ENCODE results near the gene SYNPR. TPM values are rescaled to one million over a fixed set of nuclear protein-coding genes. Genes with fewer than 3 reads are reported as not detected.

Gene SYNPR
- total RNA-seq, 1 donor from 2014 or later, result not detected

GRCh38 chr3:63384382-63384781 is 106.3 kb downstream of the SYNPR start:
- DNase-seq (ENCODE audit: low read depth, low spot score), result no peak

GRCh38 chr3:63385629-63386028 is 107.5 kb downstream of the SYNPR start:
- no peak for DNase-seq (ENCODE audit: low read depth, low spot score)

GRCh38 chr3:63386568-63386967 is 108.5 kb downstream of the SYNPR start:
- no peak for DNase-seq (ENCODE audit: low read depth, low spot score)

- no peak for DNase-seq (ENCODE audit: low read depth, low spot score)
Measured at GRCh38 chr3:63387568-63387967, 109.5 kb downstream of the SYNPR start.

GRCh38 chr3:63390710-63391230 is 112.7 kb downstream of the SYNPR start:
- no peak for DNase-seq (ENCODE audit: low read depth, low spot score)

GRCh38 chr3:63395960-63396359 is 117.9 kb downstream of the SYNPR start:
- DNase-seq (ENCODE audit: low read depth, low spot score), result no peak

- no peak for DNase-seq (ENCODE audit: low read depth, low spot score)
Measured at GRCh38 chr3:63400246-63400860, 122.2 kb downstream of the SYNPR start.

- no peak for DNase-seq (ENCODE audit: low read depth, low spot score)
Measured at GRCh38 chr3:63405882-63406281, 127.8 kb downstream of the SYNPR start.

- DNase-seq (ENCODE audit: low read depth, low spot score), result no peak
Measured at GRCh38 chr3:63413523-63413922, 135.4 kb downstream of the SYNPR start.

GRCh38 chr3:63414607-63415006 is 136.5 kb downstream of the SYNPR start:
- no peak for DNase-seq (ENCODE audit: low read depth, low spot score)

GRCh38 chr3:63429905-63430304 is 151.8 kb downstream of the SYNPR start:
- DNase-seq (ENCODE audit: low read depth, low spot score), result no peak

- no peak for DNase-seq (ENCODE audit: low read depth, low spot score)
Measured at GRCh38 chr3:63430875-63431274, 152.8 kb downstream of the SYNPR start.

- DNase-seq (ENCODE audit: low read depth, low spot score), result no peak
Measured at GRCh38 chr3:63437858-63438257, 159.8 kb downstream of the SYNPR start.

GRCh38 chr3:63438826-63439371 is 160.8 kb downstream of the SYNPR start:
- no peak for DNase-seq (ENCODE audit: low read depth, low spot score)

- no peak for DNase-seq (ENCODE audit: low read depth, low spot score)
Measured at GRCh38 chr3:63441262-63441661, 163.2 kb downstream of the SYNPR start.

GRCh38 chr3:63442918-63443317 is 164.8 kb downstream of the SYNPR start:
- no peak for DNase-seq (ENCODE audit: low read depth, low spot score)

GRCh38 chr3:63450023-63450422 is 171.9 kb downstream of the SYNPR start:
- DNase-seq (ENCODE audit: low read depth, low spot score), result no peak

- no peak for DNase-seq (ENCODE audit: low read depth, low spot score)
Measured at GRCh38 chr3:63450634-63451363, 172.7 kb downstream of the SYNPR start.

GRCh38 chr3:63456901-63457300 is 178.8 kb downstream of the SYNPR start:
- no peak for DNase-seq (ENCODE audit: low read depth, low spot score)

GRCh38 chr3:63458405-63458804 is 180.3 kb downstream of the SYNPR start:
- no peak for DNase-seq (ENCODE audit: low read depth, low spot score)

- no peak for DNase-seq (ENCODE audit: low read depth, low spot score)
Measured at GRCh38 chr3:63462732-63463131, 184.6 kb downstream of the SYNPR start.

GRCh38 chr3:63467392-63467791 is 189.3 kb downstream of the SYNPR start:
- DNase-seq (ENCODE audit: low read depth, low spot score), result no peak

GRCh38 chr3:63470745-63471144 is 192.6 kb downstream of the SYNPR start:
- no peak for DNase-seq (ENCODE audit: low read depth, low spot score)
